Testis (tissue), 3 donors: ENCODE data around the gene TSLP. TPM values are rescaled to one million over a fixed set of nuclear protein-coding genes. Genes with fewer than 3 reads are reported as not detected.

ENCODE experiments used
- DNase-seq: peaks from one replicate; pipeline ENCODE4 v3.0.0-alpha.2; 2019
- H3K27ac ChIP-seq, 2 donors: fragments of 200-600 bp; sonication (generic); one replicate each; pipeline ENCODE4 v1.5.1; 2019
- H3K27me3 ChIP-seq: fragments of 200-600 bp; sonication (generic); one replicate; pipeline ENCODE4 v1.5.1; 2019
- H3K36me3 ChIP-seq: fragments of 200-600 bp; sonication (generic); one replicate; pipeline ENCODE4 v1.5.1; 2017; ENCODE audit warnings: low read depth; ENCODE audit errors: missing control alignments
- H3K4me1 ChIP-seq: fragments of 200-600 bp; sonication (generic); one replicate; pipeline ENCODE4 v1.5.1; 2019
- H3K4me3 ChIP-seq, 2 donors: fragments of 200-600 bp; sonication (generic); one replicate each; pipeline ENCODE4 v1.5.1; 2017 to 2019
- H3K9me3 ChIP-seq: fragments of 200-600 bp; sonication (generic); one replicate; pipeline ENCODE4 v1.5.1; 2017
- CTCF ChIP-seq, 3 experiments: fragments of 450-650 bp in 2 of 3; fragments of 200-600 bp in 1 of 3; sonication (generic) in 1 of 3; IDR thresholded peaks; one replicate each; pipeline ENCODE4 v1.5.1; 2016 to 2019; ENCODE audit warnings: antibody characterized with exemption in 3 of 3, mild to moderate bottlenecking in 2 of 3, moderate library complexity in 1 of 3
- POLR2A ChIP-seq: fragments of 450-650 bp; IDR thresholded peaks from one replicate; pipeline ENCODE4 v1.6.1; 2017; ENCODE audit warnings: antibody characterized with exemption, mild to moderate bottlenecking, moderate library complexity
- WGBS, 2 donors: methylation state at CpG; one replicate each; pipeline ENCODE4 v1.1.5; 2018; 5-methylcytosine and 5-hydroxymethylcytosine counted together
- intact Hi-C: fragments of 100-400 bp; cut with DNase I; formaldehyde crosslinking; loops from one replicate; pipeline ENCODE4 v1.15.1; 2023; ENCODE audit warnings: low total_unique reads
- polyA plus RNA-seq: library from polyadenylated mRNA; stranded (reverse); fragments of 350-450 nt; fragmentation: Illumina TruSeq; extraction: RNeasy Lipid Tissue Mini Kit (QIAGEN cat#74804); gene quantifications from one replicate; pipeline ENCODE4 v1.2.3, GENCODE V29; 2014; ENCODE audit warnings: low read depth, low replicate concordance; ENCODE audit not compliant: insufficient read depth
- total RNA-seq, 2 donors: library from RNA; depleted of rRNA; stranded (reverse); fragments of >200 nt; gene quantifications; one replicate each; pipeline ENCODE4 v1.2.3, GENCODE V29; 2016

TSLP gene
- total and polyA plus RNA-seq, 3 donors from 2014 or later = 1.2 to 1.7 (median 1.7) TPM

- Histone ChIP-seq H3K27ac (no peak overlapping the region), H3K9me3 (no peaks in the 10 kb centered on the region), H3K4me3 (no peak overlapping the region), H3K36me3 (no peaks in the 10 kb centered on the region), H3K4me1 (no peaks in the 10 kb centered on the region), H3K27me3 (no peaks in the 10 kb centered on the region)
- intact Hi-C loops = no loop called here
- TF ChIP-seq CTCF (IDR thresholded peaks at IDR 0.05) (no peak), POLR2A (no peak)
- DNase-seq = no peak
- whole genome bisulfite sequencing, 2 donors = 91 to 97% methylated on average over 1 of the region's 1 CpG
Observed at GRCh38 chr5:111124793-111125192, 53.3 kb downstream of the TSLP start.

GRCh38 chr5:111126896-111127295 lies 55.4 kb downstream of the TSLP start:
- H3K27me3 ChIP-seq = no peaks in the 10 kb centered on the region
- no peak for DNase-seq
- H3K27ac ChIP-seq = no peak overlapping the region
- TF ChIP-seq POLR2A = no peak
- TF ChIP-seq CTCF (IDR thresholded peaks at IDR 0.05) = no peak
- no peaks in the 10 kb centered on the region for H3K36me3 ChIP-seq
- no peaks in the 10 kb centered on the region for H3K4me1 ChIP-seq
- WGBS, 2 donors = 86 to 93% methylated on average over 3 of the region's 3 CpGs
- H3K4me3 ChIP-seq = no peak overlapping the region
- no peaks in the 10 kb centered on the region for H3K9me3 ChIP-seq
- intact Hi-C loops = no loop called here

Other genes starting within 250 kb of the TSLP start
- 10 to 100 TPM; 18.0 to 23.9 TPM for gene WDR36, start 20.6 kb downstream of the TSLP start, total RNA-seq
- 11.6 TPM for gene WDR36, start 20.6 kb downstream of the TSLP start, polyA plus RNA-seq
- gene CAMK4, start 152.7 kb downstream of the TSLP start, total RNA-seq = 10 to 100 TPM; 35.4 to 60.3 TPM
- gene CAMK4, start 152.7 kb downstream of the TSLP start, polyA plus RNA-seq = 76.9 TPM